Smooth muscle cell of the umbilical artery (primary cell): ENCODE data around the gene NDUFB7. TPM values are rescaled to one million over a fixed set of nuclear protein-coding genes. Genes with fewer than 3 reads are reported as not detected.

Source experiments
- total RNA-seq: library from RNA; depleted of rRNA; stranded (reverse); fragments of >200 nt; gene quantifications from 2 replicates; pipeline ENCODE4 v1.2.3, GENCODE V29; 2014

Gene NDUFB7
- total RNA-seq: 97.1 and 216 TPM in 2 replicates

GRCh38 chr19:14571695-14572490 lies at the start of gene NDUFB7:
Gene NDUFB7 (minus strand): TSS chr19:14572066. CDS start chr19:14572000, 66 bp downstream.

GRCh38 chr19:14582894-14583340 lies 11.1 kb upstream of the NDUFB7 start, which contains the start of gene CLEC17A:
Gene CLEC17A (plus strand): TSS chr19:14583084. CDS start chr19:14583161, 77 bp downstream.

GRCh38 chr19:14529254-14530004 lies 42.4 kb downstream of the NDUFB7 start, which contains the start of gene TECR:
Gene TECR (plus strand): TSS chr19:14529594. CDS start chr19:14529697, 103 bp downstream.

GRCh38 chr19:14517840-14518505 lies 53.9 kb downstream of the NDUFB7 start, which contains the start of gene DNAJB1:
Gene DNAJB1 (minus strand): TSS chr19:14518397. CDS start chr19:14518349, 48 bp downstream.

Other genes with a start within 250 kb of the NDUFB7 start
- 10.4 and 37.4 TPM in 2 replicates for gene ADGRE5, start 190.6 kb downstream of the NDUFB7 start, total RNA-seq
- gene DDX39A, start 152.7 kb downstream of the NDUFB7 start, total RNA-seq: 30.0 and 43.6 TPM in 2 replicates
- gene PKN1, start 138.8 kb downstream of the NDUFB7 start, total RNA-seq: 123 and 166 TPM in 2 replicates
- 1.2 and 5.6 TPM in 2 replicates for gene PTGER1, start 96.7 kb downstream of the NDUFB7 start, total RNA-seq
- 116 and 159 TPM in 2 replicates for gene GIPC1, start 75.9 kb downstream of the NDUFB7 start, total RNA-seq
- gene DNAJB1, start 53.7 kb downstream of the NDUFB7 start, total RNA-seq: 51.9 and 53.4 TPM in 2 replicates
- 14.6 and 21.3 TPM in 2 replicates for gene TECR, start 42.5 kb downstream of the NDUFB7 start, total RNA-seq
- gene CLEC17A, start 11.0 kb upstream of the NDUFB7 start, total RNA-seq: not detected in 2 replicates
- not detected in 2 replicates for gene ADGRE3, start 102.8 kb upstream of the NDUFB7 start, total RNA-seq
- gene ZNF333, start 118.0 kb upstream of the NDUFB7 start, total RNA-seq: 20.2 and 41.9 TPM in 2 replicates
- gene ADGRE2, start 206.5 kb upstream of the NDUFB7 start, total RNA-seq: under 0.01 and 0.32 TPM in 2 replicates